ENCODE results near the gene RANBP17. TPM values are rescaled to one million over a fixed set of nuclear protein-coding genes. Genes with fewer than 3 reads are reported as not detected.

RANBP17 gene
- total RNA-seq, 4 donors from 2014 or later, result 4.4 to 11.7 (median 6.0) TPM

DNA sequence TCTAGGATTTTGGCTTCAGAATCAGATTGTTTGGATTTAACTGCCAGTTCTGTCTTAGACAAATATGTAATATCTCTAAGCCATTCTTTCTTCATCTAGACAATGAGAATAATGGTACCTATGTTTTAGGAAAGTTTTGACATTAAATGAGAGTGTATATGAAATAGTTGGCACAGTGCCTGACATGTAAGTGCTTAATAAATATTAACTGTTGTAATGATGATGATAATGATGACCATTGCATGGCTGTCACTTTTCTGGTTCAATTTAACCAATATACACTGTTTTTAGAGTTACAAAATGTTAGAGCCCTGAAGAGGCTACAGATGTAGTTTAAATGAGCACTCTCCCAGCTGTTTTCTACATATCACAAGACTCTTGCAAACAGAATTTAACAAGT is 131.7 kb downstream of the RANBP17 start:
- TF ChIP-seq, protein P1, sequence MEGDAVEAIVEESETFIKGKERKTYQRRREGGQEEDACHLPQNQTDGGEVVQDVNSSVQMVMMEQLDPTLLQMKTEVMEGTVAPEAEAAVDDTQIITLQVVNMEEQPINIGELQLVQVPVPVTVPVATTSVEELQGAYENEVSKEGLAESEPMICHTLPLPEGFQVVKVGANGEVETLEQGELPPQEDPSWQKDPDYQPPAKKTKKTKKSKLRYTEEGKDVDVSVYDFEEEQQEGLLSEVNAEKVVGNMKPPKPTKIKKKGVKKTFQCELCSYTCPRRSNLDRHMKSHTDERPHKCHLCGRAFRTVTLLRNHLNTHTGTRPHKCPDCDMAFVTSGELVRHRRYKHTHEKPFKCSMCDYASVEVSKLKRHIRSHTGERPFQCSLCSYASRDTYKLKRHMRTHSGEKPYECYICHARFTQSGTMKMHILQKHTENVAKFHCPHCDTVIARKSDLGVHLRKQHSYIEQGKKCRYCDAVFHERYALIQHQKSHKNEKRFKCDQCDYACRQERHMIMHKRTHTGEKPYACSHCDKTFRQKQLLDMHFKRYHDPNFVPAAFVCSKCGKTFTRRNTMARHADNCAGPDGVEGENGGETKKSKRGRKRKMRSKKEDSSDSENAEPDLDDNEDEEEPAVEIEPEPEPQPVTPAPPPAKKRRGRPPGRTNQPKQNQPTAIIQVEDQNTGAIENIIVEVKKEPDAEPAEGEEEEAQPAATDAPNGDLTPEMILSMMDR (IDR thresholded peaks at IDR 0.05; ENCODE audit: low read depth), result no peak

- TF ChIP-seq, protein P1 (IDR thresholded peaks at IDR 0.05; ENCODE audit: low read depth), result no peak
Observed at GRCh38 chr5:171010086-171010485, 148.3 kb downstream of the RANBP17 start.

- TF ChIP-seq, protein P1 (IDR thresholded peaks at IDR 0.05; ENCODE audit: low read depth), result no peak
Observed at GRCh38 chr5:171010816-171011215, 149.0 kb downstream of the RANBP17 start.

GRCh38 chr5:171023508-171023907 is 161.7 kb downstream of the RANBP17 start:
- TF ChIP-seq, protein P1 (IDR thresholded peaks at IDR 0.05; ENCODE audit: low read depth), result no peak

GRCh38 chr5:171024084-171024483 is 162.3 kb downstream of the RANBP17 start:
- TF ChIP-seq, protein P1 (IDR thresholded peaks at IDR 0.05; ENCODE audit: low read depth), result no peak

GRCh38 chr5:171029401-171029800 is 167.6 kb downstream of the RANBP17 start:
- TF ChIP-seq, protein P1 (IDR thresholded peaks at IDR 0.05; ENCODE audit: low read depth), result no peak

- TF ChIP-seq, protein P1 (IDR thresholded peaks at IDR 0.05; ENCODE audit: low read depth), result no peak
Observed at GRCh38 chr5:171031977-171032376, 170.2 kb downstream of the RANBP17 start.

Measured in subcutaneous adipose tissue (tissue), 4 donors.